ENCODE measurements around the gene TRIM45.

TRIM45 gene

DNA sequence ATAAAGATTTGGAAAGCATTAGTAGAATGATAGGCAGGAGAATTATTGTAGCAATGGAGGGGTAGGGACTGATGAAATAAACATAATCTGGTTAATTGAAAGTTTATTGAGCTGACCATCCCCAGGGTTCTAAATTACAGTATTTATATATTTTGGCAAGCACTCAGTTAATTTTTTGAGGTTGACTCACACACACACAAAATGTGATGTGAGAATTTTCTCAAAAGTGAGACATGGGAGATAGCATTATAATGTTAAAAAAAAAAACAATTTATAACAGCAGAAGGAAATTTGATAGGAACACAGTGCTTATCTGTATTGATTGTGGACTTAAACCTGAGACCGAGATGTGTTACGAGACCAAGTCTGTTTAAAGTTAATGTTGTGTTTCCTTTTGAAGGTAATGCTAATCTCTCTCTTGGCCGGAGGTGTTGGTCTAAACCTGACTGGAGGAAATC lies 24.6 kb downstream of the TRIM45 start:
- TF ChIP-seq, protein P1, sequence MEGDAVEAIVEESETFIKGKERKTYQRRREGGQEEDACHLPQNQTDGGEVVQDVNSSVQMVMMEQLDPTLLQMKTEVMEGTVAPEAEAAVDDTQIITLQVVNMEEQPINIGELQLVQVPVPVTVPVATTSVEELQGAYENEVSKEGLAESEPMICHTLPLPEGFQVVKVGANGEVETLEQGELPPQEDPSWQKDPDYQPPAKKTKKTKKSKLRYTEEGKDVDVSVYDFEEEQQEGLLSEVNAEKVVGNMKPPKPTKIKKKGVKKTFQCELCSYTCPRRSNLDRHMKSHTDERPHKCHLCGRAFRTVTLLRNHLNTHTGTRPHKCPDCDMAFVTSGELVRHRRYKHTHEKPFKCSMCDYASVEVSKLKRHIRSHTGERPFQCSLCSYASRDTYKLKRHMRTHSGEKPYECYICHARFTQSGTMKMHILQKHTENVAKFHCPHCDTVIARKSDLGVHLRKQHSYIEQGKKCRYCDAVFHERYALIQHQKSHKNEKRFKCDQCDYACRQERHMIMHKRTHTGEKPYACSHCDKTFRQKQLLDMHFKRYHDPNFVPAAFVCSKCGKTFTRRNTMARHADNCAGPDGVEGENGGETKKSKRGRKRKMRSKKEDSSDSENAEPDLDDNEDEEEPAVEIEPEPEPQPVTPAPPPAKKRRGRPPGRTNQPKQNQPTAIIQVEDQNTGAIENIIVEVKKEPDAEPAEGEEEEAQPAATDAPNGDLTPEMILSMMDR (IDR thresholded peaks at IDR 0.05; ENCODE audit: low read depth, low read length), result no peak

DNA sequence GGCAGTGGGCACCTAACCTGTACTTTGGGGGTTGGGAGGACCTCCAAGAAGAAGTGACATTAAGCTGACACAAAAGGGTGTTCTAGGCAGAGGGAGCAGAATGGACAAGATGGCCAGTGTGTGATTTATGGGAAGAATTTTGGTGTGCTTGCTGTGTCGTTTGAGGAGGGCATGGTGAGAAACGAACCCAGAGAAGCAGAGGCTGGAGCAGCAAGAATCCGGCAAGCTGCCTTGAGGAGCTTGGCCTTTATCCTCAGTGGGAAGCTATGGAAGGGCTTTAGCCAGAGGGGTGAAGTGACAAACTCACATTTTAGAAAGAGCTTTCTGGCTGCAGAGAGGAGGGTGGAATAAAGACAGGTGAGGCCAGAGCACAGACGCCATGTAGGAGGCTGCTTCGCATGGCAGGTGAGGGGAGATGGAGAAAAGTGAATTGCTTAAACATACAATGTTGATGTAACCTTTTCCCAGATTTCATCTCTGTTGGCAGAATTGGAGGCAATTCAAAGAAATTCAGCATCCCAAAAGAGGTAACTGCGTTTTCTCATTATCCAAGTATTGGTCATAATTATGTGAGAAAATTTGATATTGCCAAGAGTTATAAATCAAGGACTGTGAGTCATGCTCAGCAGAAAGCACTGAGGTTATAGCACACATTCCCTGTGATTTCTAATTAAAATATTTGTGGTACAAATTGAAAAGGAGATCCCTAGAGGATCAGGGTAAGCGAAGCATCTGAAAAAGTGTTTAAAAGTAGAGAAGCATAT lies 26.5 kb downstream of the TRIM45 start:
- Histone ChIP-seq H3K27ac (no peak overlapping the region), H3K9me3 (ENCODE audit: severe bottlenecking) (no peaks in the 10 kb centered on the region), H3K36me3 (peaks cover 42% of the 10 kb centered on the region), H3K4me3 (ENCODE audit: low read depth, low read length) (no peak overlapping the region), H3K27me3 (ENCODE audit: insufficient read depth, low read depth, severe bottlenecking) (no peaks in the 10 kb centered on the region)
- TF ChIP-seq, protein P1 (IDR thresholded peaks at IDR 0.05; ENCODE audit: low read depth, low read length), result no peak
- no peak for DNase-seq

More for the DNA sequence above, 24.6 kb downstream of the TRIM45 start:
- no peak overlapping the region for H3K27ac ChIP-seq
- no peaks in the 10 kb centered on the region for H3K27me3 ChIP-seq (ENCODE audit: insufficient read depth, low read depth, severe bottlenecking)
- H3K4me3 ChIP-seq (ENCODE audit: low read depth, low read length), result no peak overlapping the region
- DNase-seq, result no peak
- H3K36me3 ChIP-seq, result peaks cover 47% of the 10 kb centered on the region
- no peaks in the 10 kb centered on the region for H3K9me3 ChIP-seq (ENCODE audit: severe bottlenecking)

DNA sequence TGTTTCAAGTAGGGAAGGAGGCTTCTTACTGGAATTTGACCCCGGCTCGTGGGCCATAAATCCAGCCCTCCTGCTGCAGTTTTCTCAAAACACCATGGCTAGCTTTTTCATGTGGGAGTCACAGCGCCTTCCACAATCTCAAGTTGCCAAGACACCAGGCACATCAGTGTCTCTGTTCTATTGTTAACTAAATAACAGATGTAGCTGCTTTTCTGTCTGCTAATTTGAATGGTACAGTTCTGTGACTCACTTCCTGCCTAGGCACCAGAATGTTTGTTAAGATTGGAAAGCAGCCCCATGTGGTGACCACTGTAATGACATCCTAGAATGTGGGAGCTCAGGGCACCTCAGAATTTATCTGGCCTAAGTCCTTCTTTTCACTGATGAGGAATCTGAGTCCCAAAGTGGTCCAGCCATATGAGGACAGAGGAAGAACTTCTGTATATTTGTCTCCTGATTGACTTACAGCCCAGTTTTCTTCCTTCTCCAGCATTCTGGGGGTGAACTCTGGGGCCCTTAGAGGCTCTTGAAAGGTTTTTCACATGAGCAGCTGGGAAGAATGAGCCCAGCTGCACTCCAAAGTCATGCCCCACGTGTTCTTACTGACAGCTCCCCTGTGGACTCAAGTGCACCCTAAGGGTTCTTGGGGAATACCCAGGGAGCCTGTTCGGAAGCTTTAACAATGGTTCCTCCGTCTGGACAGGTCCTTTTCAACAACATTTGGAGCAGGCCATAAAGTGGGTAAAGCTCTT lies 27.5 kb downstream of the TRIM45 start:
- Histone ChIP-seq H3K27me3 (ENCODE audit: insufficient read depth, low read depth, severe bottlenecking) (no peaks in the 10 kb centered on the region), H3K9me3 (ENCODE audit: severe bottlenecking) (no peaks in the 10 kb centered on the region), H3K4me3 (ENCODE audit: low read depth, low read length) (no peak overlapping the region), H3K36me3 (peaks cover 38% of the 10 kb centered on the region), H3K27ac (no peak overlapping the region)
- no peak for DNase-seq
- TF ChIP-seq, protein P1 (IDR thresholded peaks at IDR 0.05; ENCODE audit: low read depth, low read length), result no peak

DNA sequence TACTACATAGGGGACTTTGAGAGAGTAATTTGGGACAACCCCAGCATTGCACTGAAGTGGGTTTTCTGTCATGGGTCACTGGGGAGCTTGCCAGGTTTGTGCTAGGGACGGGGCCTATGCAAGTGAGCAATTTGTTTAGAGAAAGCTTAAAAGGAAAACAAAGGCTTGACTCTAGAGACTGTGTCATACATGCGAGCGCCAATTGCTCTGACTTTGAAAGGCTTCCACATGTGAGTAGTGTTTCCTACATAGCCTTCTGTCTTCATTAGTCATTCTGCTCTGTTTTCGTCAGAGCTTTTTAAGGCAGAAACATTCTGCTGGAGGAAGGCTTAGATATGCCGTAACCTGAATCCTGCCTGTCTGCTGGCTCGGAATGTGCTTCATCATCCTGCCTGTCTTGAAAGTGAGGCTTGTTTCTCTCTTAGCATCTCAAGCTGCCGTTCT lies 28.4 kb downstream of the TRIM45 start:
- Histone ChIP-seq H3K4me3 (ENCODE audit: low read depth, low read length) (no peak overlapping the region), H3K27me3 (ENCODE audit: insufficient read depth, low read depth, severe bottlenecking) (no peaks in the 10 kb centered on the region), H3K36me3 (peaks cover 35% of the 10 kb centered on the region), H3K27ac (no peak overlapping the region), H3K9me3 (ENCODE audit: severe bottlenecking) (no peaks in the 10 kb centered on the region)
- TF ChIP-seq, protein P1 (IDR thresholded peaks at IDR 0.05; ENCODE audit: low read depth, low read length), result no peak
- no peak for DNase-seq

DNA sequence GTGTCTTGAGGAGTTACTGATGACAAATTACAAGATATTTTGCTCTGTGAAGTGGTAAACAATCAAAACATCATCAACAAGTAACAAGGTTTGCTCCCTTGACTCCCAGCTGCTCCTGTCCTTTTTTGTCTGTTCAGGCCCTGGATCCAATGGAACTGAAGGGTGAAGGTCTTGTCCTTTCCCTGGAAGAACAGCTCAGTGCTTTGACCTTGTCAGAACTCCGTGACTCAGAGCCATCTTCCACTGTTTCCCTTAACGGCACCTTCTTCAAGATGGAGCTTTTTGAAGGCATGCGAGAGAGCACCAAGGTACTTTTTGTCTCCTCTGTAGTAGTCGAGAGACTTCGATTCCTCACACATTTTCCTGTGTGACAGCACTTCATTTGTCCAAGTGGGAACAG lies 29.0 kb downstream of the TRIM45 start:
- no peak for DNase-seq
- H3K36me3 ChIP-seq, result peaks cover 31% of the 10 kb centered on the region
- TF ChIP-seq, protein P1 (IDR thresholded peaks at IDR 0.05; ENCODE audit: low read depth, low read length), result no peak
- no peak overlapping the region for H3K27ac ChIP-seq
- H3K9me3 ChIP-seq (ENCODE audit: severe bottlenecking), result no peaks in the 10 kb centered on the region
- no peak overlapping the region for H3K4me3 ChIP-seq (ENCODE audit: low read depth, low read length)
- H3K27me3 ChIP-seq (ENCODE audit: insufficient read depth, low read depth, severe bottlenecking), result no peaks in the 10 kb centered on the region
